Loucy (cell line): ENCODE results near the gene AACS.

Source experiments
- CTCF ChIP-seq: fragments of 200-600 bp; sonication (generic); conservative IDR thresholded peaks from 2 replicates; pipeline ENCODE4 v1.5.1; 2014; ENCODE audit warnings: mild to moderate bottlenecking, antibody characterized with exemption, low read length
- EZH2phosphoT487 ChIP-seq: fragments of 200-600 bp; IDR thresholded peaks from 2 replicates; pipeline ENCODE4 v1.6.1; 2018; ENCODE audit warnings: antibody characterized with exemption, mild to moderate bottlenecking, moderate library complexity, borderline replicate concordance

- TF ChIP-seq CTCF (no peak), EZH2phosphoT487 (no peak)
Measured at GRCh38 chr12:125050868-125051267, 14.4 kb upstream of the AACS start.
